ENCODE measurements around the gene RPL10.
A peak's percentile ranks its signal among the peaks of the same experiment; 100 is the strongest.

Gene RPL10

DNA sequence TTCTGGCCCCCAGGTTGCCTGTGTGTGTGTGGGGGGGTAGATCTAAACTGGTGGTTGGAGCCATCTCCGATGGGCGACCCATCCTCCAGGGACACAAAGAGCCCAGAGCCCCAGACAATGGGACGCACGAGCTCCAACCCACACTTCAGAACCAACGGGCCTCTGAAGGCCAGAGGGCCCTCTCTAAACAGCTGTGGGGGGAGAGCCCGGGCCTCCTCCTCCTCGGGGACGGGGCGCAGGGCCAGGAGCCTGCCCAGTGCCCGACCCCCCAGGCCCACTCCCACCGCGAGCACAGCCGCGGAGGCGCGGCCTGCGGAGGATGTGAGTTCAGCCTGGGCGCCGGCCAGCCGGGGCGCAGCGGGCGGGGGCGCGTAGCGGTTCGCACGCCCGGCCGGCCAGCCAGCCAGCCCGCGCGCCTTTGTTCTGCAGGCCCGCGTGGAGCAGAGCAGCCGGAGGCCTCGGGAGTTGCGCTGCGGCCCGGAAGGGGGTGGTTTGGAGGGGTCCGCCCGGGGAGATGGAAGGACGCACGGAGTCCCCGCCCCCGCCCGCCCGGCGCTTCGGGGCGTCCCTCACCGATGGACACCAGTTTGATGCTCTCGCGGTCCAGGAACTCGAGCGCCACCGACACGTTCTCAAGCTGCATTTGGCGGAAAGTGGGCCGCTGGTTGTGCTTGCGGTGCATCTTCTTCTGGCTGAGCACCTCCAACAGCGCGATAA is 27.7 kb upstream of the RPL10 start:
- Histone ChIP-seq H3K27me3 (ENCODE audit: insufficient read depth, low read length) (no peaks in the 10 kb centered on the region), H2AFZ (ENCODE audit: low read length, unreplicated experiment) (no peak overlapping the region), H3K4me1 (ENCODE audit: control insufficient read depth, insufficient read depth, low read length, unreplicated experiment) (peaks cover 24% of the 10 kb centered on the region), H3K79me2 (ENCODE audit: control insufficient read depth, insufficient read depth, low read length, unreplicated experiment) (peaks cover 68% of the 10 kb centered on the region), H3K36me3 (ENCODE audit: insufficient read depth, low read length) (peaks cover 14% of the 10 kb centered on the region; the same call in 1 of the 2 replicates), H3K4me3 (ENCODE audit: low read depth, low read length) (peak overlapping the region; percentile 96), H3K27ac (ENCODE audit: low read depth, low read length) (peak overlapping the region; percentile 100)

DNA sequence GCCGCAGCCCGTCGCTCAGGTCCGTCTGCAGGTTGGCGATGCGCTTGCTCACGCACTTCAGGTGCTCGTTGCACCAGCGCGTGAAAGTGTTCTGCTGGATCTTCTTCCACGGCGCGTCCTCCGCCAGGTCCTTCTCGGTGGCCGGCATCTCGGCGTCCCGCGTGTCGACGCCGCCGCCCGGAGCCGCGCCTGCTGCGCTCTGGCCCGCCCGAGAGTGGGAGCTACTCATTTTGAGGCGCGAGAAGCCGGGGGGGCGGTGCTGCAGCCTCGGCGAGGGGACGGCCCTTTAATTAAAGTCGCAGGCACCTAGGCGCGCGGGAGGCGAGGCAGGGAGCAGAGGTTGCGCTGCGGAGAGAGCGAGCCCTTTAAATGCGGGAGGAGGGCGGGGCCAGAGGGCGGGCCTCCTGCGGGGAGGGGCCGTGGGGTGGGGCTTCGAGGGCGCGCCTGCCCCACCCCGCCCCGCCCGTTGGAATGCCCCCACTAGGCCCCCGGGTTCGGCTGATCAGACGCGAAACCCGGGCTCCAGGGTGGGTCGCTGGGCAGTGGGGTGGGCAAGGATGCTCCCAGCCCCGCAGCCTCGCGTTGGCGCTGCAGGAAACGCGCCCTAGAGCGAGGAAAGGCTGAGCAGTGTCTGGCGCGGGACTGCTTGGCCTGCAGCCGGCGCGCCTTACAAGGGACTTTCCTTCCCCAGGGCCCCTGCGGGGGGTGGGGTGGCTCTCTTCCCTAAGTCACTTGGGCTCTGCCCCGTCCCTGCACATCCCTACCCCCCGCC is 27.0 kb upstream of the RPL10 start:
- Histone ChIP-seq H3K4me3 (ENCODE audit: low read depth, low read length) (peak overlapping the region; percentile 96), H3K79me2 (ENCODE audit: control insufficient read depth, insufficient read depth, low read length, unreplicated experiment) (peaks cover 60% of the 10 kb centered on the region), H3K4me1 (ENCODE audit: control insufficient read depth, insufficient read depth, low read length, unreplicated experiment) (peaks cover 24% of the 10 kb centered on the region), H2AFZ (ENCODE audit: low read length, unreplicated experiment) (no peak overlapping the region), H3K27ac (ENCODE audit: low read depth, low read length) (peak overlapping the region; percentile 100), H3K27me3 (ENCODE audit: insufficient read depth, low read length) (no peaks in the 10 kb centered on the region), H3K36me3 (ENCODE audit: insufficient read depth, low read length) (peaks cover 11% of the 10 kb centered on the region; the same call in 1 of the 2 replicates)

DNA sequence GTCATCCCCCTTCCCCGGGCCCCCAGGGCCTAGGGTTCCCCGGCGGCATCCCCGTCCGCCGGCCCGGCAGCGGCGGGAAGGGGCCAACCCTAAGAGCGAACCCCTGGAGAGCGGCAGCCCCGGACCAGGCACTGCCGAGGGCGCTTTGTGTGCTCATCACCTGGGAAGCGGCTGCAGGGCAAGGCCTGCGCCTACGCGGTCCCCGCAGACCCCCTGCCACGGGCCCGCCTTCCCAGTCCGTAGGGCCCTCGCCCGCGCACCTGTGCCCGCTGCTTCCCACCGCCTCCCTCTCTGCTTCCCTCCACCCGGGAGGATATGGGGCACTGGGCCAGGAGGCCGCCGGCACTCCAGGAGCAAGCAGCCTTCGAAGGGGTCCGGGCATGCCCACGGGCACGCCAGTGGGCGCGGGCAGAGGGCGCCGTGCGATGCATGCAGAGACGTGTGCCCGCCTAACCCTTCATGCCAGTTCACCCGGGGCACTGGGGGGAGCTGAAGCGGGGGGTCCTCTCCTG is 26.3 kb upstream of the RPL10 start:
- Histone ChIP-seq H3K27me3 (ENCODE audit: insufficient read depth, low read length) (no peaks in the 10 kb centered on the region), H3K27ac (ENCODE audit: low read depth, low read length) (peak overlapping the region; percentile 50), H3K36me3 (ENCODE audit: insufficient read depth, low read length) (peaks cover 10% of the 10 kb centered on the region; the same call in 1 of the 2 replicates), H3K79me2 (ENCODE audit: control insufficient read depth, insufficient read depth, low read length, unreplicated experiment) (peaks cover 54% of the 10 kb centered on the region), H3K4me1 (ENCODE audit: control insufficient read depth, insufficient read depth, low read length, unreplicated experiment) (peaks cover 22% of the 10 kb centered on the region), H2AFZ (ENCODE audit: low read length, unreplicated experiment) (no peak overlapping the region), H3K4me3 (ENCODE audit: low read depth, low read length) (peak overlapping the region; percentile 79)

DNA sequence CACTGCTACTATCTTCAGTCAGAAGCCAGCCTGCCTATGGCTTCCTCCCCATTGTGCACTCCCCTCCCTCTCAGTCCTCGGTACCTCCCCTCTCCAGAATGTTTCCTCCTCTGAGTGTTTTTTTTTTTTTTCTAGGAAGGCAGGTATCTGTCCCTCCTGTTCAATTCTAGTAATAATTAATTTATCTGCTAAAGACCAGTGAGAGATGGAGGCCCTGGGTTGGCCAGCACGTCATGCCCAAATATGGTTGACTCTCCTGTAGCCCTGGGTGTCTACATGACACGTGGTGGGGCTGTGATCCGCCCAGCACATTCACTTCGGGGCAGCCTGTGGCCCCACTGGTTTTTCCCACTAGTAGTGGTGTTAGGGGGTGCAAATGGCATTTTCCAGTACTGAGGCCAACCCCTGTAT is 25.6 kb upstream of the RPL10 start:
- Histone ChIP-seq H3K4me1 (ENCODE audit: control insufficient read depth, insufficient read depth, low read length, unreplicated experiment) (peaks cover 19% of the 10 kb centered on the region), H3K79me2 (ENCODE audit: control insufficient read depth, insufficient read depth, low read length, unreplicated experiment) (peaks cover 46% of the 10 kb centered on the region), H3K4me3 (ENCODE audit: low read depth, low read length) (peak overlapping the region; percentile 79), H3K36me3 (ENCODE audit: insufficient read depth, low read length) (peaks cover 5% of the 10 kb centered on the region; the same call in 1 of the 2 replicates), H2AFZ (ENCODE audit: low read length, unreplicated experiment) (no peak overlapping the region), H3K27me3 (ENCODE audit: insufficient read depth, low read length) (no peaks in the 10 kb centered on the region), H3K27ac (ENCODE audit: low read depth, low read length) (peak overlapping the region; percentile 41)

DNA sequence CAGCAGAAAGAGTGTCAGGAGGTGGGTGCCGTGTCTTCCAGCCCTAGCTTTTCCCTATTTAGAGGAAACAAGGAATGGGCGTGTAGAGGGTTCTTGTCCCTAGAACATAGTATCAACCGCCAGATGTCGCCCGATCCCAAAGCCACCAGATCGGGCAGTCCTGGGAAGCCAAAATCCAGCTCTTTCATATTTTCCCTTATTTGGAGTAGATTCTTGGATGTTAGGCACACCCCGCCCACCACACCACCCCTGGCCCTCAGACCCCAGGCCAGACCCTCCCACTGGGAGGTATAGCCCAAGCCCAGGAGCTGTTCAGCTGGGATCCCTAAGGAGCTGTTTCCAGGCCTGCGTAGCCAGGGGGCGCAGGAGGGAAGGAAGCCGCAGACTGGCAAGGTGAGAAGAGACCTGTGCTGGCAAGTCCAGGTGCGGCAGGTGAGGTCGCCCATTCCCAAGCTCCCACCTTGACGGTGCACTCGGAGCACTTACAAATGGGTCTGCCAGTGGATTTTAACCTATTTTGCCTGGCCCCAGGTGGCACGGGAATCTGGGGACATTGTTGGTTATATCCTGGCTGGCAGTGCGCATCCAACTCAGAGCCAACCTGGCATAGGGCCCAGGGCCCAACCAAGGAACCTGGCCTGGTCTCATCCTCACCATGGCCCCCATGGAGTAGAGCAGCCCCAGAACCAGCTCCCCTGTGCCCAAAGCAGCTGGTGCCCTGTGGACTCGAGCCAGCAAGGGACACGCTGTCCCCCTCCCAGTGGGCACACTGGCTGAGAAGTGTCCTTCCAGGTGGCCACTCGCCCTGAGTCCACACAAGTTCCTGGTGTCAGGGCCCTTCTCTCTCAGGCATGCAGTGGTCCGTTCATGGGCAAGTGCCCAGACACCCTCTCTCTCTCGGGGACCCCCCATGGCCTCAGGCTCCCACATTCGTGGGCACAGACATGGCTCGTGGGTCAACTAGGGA is 24.6 kb upstream of the RPL10 start:
- peak overlapping the region; percentile 41 for H3K27ac ChIP-seq (ENCODE audit: low read depth, low read length)
- H3K4me1 ChIP-seq (ENCODE audit: control insufficient read depth, insufficient read depth, low read length, unreplicated experiment): peaks cover 11% of the 10 kb centered on the region
- H3K79me2 ChIP-seq (ENCODE audit: control insufficient read depth, insufficient read depth, low read length, unreplicated experiment): peaks cover 36% of the 10 kb centered on the region
- H3K4me3 ChIP-seq (ENCODE audit: low read depth, low read length): peak overlapping the region; percentile 77
- peaks cover 5% of the 10 kb centered on the region; the same call in 1 of the 2 replicates for H3K36me3 ChIP-seq (ENCODE audit: insufficient read depth, low read length)
- no peaks in the 10 kb centered on the region for H3K27me3 ChIP-seq (ENCODE audit: insufficient read depth, low read length)
- H2AFZ ChIP-seq (ENCODE audit: low read length, unreplicated experiment): no peak overlapping the region

DNA sequence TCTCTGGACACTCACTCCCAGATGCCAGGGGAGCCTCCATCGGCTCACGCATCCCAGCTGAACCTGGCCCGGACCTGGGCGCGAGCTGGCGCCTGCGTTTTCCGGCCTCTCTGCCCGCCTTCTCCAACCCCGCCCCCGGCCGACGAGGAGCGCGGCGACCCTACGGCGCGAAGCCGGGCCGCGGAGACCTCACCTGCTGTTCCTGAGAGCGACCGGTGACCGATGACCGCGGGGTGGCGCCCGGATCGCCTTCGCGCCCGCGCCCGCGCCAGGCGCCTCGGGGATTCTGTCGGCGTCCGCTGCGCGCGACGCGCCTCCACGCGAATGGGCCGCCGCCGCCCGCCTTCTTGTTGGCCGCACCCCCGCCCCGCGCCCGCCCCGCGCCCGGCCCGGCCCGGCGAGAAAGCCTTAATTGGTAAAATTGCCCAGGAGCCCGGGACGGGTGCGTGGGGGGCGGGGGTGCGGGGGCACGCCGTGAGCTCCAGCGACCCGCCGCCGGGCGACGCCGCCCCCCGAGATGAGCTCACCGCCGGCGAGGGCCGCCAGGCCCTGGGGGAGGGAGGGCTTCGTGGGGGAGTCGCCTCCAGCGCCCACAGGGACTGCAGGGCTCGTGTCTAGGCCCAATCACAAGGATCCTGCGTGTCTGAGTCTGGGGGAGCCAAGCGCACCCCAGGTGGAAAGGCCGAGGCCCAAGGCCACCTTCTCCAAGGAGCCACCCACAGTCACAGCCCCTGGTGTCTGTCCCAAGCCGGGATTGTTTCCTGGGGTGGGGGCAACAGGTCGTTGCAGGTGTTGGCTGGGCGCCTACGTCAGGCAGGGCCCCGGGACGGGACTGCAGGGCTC is 23.6 kb upstream of the RPL10 start, which contains the start of gene FLNA:
Gene FLNA, minus strand, starts transcription at position 322 of the 843 bp plus-strand sequence. CDS start 3,389 bp downstream, outside the sequence.
- peaks cover 11% of the 10 kb centered on the region for H3K4me1 ChIP-seq (ENCODE audit: control insufficient read depth, insufficient read depth, low read length, unreplicated experiment)
- no peaks in the 10 kb centered on the region for H3K27me3 ChIP-seq (ENCODE audit: insufficient read depth, low read length)
- peak within 1 kb of the TSS; percentile 28 for H3K27ac ChIP-seq (ENCODE audit: low read depth, low read length)
- H3K4me3 ChIP-seq (ENCODE audit: low read depth, low read length): peak within 1 kb of the TSS; percentile 77
- no peak within 1 kb of the TSS for H2AFZ ChIP-seq (ENCODE audit: low read length, unreplicated experiment)
- peaks cover 33% of the 10 kb centered on the region for H3K79me2 ChIP-seq (ENCODE audit: control insufficient read depth, insufficient read depth, low read length, unreplicated experiment)
- peaks cover 5% of the 10 kb centered on the region; the same call in 1 of the 2 replicates for H3K36me3 ChIP-seq (ENCODE audit: insufficient read depth, low read length)

DNA sequence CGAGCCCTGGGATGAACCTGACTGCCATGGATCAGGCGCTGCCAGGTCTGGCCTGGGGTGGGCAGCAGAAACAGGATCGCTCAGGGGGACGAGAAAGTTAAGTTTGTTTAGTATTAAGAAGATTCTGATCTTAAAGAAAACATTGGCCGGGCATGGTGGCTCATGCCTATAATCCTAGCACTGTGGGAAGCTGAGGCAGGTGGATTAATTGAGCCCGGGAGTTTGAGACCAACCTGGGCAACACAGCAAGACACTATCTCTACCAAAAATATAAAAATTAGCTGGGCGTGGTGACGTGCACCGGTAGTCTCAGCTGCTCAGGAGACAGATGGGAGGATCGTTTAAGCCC is 23.0 kb upstream of the RPL10 start:
- Histone ChIP-seq H3K79me2 (ENCODE audit: control insufficient read depth, insufficient read depth, low read length, unreplicated experiment) (peaks cover 33% of the 10 kb centered on the region), H3K4me1 (ENCODE audit: control insufficient read depth, insufficient read depth, low read length, unreplicated experiment) (peaks cover 11% of the 10 kb centered on the region)

DNA sequence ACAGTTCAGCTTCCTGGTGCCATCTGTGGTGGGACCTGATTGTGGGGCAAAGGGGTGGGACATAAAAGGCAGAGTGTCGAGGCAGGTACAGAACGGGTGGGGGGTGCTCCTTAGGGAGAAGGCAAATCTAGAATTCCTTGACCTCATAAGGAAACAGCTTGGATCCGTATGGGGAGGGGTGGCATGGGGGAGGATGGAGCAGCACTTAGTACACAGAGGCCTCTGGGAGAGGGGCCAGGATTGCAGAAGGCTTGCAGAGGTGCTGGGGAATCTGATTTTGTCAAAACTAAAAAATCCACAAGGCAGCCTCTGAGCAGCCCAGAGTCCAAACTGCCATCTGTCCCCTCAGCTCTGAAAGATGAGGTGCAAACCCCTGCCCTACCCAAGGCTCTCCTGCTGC is 21.4 kb upstream of the RPL10 start:
- Histone ChIP-seq H3K36me3 (ENCODE audit: insufficient read depth, low read length) (no peaks in the 10 kb centered on the region), H3K4me3 (ENCODE audit: low read depth, low read length) (no peak overlapping the region), H3K79me2 (ENCODE audit: control insufficient read depth, insufficient read depth, low read length, unreplicated experiment) (peaks cover 31% of the 10 kb centered on the region), H3K27me3 (ENCODE audit: insufficient read depth, low read length) (no peaks in the 10 kb centered on the region), H3K27ac (ENCODE audit: low read depth, low read length) (0 out of 2 replicates have a peak overlapping the region, but pooled peaks have one; percentile 97), H3K4me1 (ENCODE audit: control insufficient read depth, insufficient read depth, low read length, unreplicated experiment) (peaks cover 13% of the 10 kb centered on the region), H2AFZ (ENCODE audit: low read length, unreplicated experiment) (no peak overlapping the region)

More for the DNA sequence above, 23.0 kb upstream of the RPL10 start:
- Histone ChIP-seq H3K27me3 (ENCODE audit: insufficient read depth, low read length) (no peaks in the 10 kb centered on the region), H3K27ac (ENCODE audit: low read depth, low read length) (no peak overlapping the region), H2AFZ (ENCODE audit: low read length, unreplicated experiment) (no peak overlapping the region), H3K36me3 (ENCODE audit: insufficient read depth, low read length) (peaks cover 2% of the 10 kb centered on the region; the same call in 1 of the 2 replicates), H3K4me3 (ENCODE audit: low read depth, low read length) (peak overlapping the region; percentile 77)

DNA sequence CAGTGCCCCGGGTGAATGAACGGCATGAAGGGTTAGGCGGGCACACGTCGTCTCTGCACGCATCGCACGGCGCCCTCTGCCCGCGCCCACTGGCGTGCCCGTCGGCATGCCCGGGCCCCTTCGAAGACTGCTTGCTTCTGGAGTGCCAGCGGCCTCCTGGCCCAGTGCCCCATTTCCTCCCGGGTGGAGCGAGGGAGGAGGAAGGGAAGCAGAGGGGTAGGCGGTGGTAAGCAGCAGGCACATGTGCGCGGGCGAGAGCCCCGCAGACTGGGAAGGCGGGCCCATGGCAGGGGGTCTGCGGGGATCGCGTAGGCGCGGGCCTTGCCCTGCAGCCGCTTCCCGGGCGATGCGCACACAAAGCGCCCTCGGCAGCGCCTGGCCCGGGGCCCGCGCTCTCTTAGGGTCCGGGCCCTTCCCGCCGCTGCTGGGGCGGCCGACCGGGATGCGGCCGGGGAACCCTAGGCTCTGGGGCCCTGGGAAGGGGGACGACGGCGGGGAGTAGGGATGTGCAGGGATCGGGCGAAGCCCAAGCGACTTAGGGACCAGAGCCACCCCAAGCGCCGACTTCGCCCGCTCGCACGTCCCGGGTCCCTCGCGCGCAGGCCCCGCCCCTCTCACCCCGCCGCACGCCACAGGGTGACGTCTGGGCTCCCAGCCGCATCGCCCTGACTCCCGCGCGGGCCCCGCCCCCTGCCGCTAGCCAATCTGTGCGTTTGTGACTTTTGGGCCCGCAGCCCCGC is 19.9 kb upstream of the RPL10 start:
- Histone ChIP-seq H3K4me3 (ENCODE audit: low read depth, low read length) (peak overlapping the region; percentile 83), H3K79me2 (ENCODE audit: control insufficient read depth, insufficient read depth, low read length, unreplicated experiment) (peaks cover 22% of the 10 kb centered on the region), H2AFZ (ENCODE audit: low read length, unreplicated experiment) (no peak overlapping the region), H3K4me1 (ENCODE audit: control insufficient read depth, insufficient read depth, low read length, unreplicated experiment) (peaks cover 6% of the 10 kb centered on the region), H3K36me3 (ENCODE audit: insufficient read depth, low read length) (no peaks in the 10 kb centered on the region), H3K27me3 (ENCODE audit: insufficient read depth, low read length) (no peaks in the 10 kb centered on the region), H3K27ac (ENCODE audit: low read depth, low read length) (peak overlapping the region; percentile 97)
